CD4-positive, alpha-beta T cell treated with Interleukin-6 at 100 ng/mL for 8 hours (primary cell): ENCODE results near the gene IFITM2.
"Not testable (repeated sequence)": the region's sequence is repeated elsewhere in the genome, so short reads cannot be mapped to it uniquely, and the experiment has no call there.

Experiments used
- DNase-seq: peaks from one replicate; pipeline ENCODE4 v3.0.0-alpha.2; 2020; ENCODE audit warnings: mixed read lengths, low spot score

The IFITM2 gene

DNA sequence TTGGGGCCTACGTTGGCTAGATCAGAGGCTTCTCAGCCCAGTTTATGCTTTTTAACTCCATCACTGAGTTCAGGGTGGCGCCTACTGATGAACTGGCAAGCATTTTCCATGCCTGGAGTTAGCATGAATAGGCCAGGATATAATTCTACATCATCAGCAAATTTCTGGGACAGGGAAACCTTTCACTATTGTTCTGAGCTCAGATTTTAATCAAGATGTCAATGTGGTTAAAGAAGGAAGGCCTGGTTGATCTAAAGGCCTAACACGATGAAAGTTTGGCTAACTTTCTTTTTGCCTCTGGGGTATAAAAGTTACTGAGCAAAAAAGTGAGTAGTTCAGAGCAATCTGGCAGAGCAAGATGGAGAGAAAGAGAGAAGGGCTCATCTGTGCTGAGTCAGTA lies 34.7 kb downstream of the IFITM2 start:
- DNase-seq = no peak

DNA sequence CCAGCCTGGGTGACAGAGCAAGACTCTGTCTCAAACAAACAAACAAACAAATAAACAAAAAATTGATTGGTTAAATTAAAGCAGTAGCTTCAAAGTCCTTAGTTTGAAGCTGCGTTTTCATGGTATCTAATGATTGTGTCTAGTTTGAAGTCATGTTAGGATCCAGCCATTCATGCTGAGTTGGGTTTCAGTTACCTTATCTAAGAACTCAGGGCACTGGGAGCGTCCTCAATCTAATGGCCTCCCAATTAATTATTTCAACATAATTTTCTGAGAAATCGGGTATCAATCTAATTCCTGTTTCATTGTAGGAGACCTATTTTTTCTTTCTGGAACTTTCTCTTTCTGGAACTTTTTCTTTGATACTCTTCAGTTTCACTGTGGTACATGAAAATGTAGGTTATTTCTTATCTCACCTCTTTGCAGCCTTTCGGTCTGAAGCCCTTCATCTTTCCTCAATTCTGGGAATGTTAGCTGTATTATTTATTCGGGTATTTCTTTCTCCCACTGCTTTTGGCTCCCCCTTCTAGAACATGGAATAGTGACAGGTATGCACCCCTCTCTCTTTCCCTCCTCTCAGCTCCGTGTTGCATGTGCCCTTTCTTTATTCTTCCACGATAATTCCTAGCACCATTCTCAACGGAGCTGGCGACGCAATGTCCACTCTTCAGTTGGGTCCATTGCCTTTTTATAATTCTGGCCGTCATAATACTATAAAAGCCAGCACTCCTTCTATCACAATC lies 37.4 kb downstream of the IFITM2 start:
- DNase-seq = no peak

- DNase-seq = no peak
Observed at GRCh38 chr11:346529-346928, 38.9 kb downstream of the IFITM2 start.

DNA sequence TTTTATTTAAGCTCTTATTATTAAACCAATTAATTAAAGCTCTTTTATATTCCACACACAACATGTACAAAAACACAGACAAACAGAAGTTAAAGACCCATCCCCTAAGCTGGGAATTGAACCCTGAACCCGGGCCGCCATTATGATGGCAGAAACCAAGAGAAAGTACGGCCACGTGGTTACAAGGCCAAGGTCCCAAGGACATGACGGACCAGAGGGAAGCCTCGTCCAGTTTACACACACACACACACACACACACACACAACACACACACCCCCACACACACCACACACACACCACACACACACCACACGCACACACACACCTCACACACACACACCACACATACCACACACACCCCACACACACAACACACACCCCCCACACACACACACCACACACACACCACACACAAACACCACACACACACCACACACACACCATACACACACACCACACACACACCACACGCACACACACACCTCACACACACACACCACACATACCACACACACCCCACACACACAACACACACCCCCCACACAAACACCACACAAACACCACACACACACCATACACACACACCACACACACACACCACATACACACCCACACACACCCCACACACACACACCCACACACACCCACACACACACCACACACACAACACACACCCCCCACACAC lies 41.8 kb downstream of the IFITM2 start:
- not testable (repeated sequence) for DNase-seq

GRCh38 chr11:350033-350722 lies 42.6 kb downstream of the IFITM2 start:
- not testable (repeated sequence) for DNase-seq

DNA sequence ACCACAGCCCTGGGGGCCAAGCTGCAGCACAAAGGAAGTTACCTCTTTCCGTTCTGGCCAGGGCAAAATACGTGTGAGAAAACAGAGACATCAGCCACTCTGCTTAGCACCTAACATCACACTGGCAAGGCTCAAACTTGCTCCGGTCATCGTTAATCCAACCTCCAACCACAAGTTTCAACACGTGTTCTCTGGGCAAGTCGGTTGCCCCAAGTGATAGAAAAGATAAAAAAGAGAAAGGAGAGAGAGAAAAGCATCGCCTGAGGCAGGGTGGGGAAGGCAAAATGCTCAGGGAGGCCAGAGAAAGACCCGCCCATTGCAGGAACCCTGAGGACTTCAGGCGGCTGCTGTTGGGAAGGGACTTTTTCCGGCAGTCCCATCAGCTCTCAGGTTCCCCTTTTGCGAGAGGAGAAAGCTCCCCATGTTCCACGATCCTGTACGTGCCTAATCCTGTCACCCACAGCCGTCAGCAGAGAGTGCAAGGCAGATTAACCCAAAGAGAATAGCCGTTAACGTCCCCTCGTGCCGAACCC lies 43.2 kb downstream of the IFITM2 start:
- DNase-seq = no peak

DNA sequence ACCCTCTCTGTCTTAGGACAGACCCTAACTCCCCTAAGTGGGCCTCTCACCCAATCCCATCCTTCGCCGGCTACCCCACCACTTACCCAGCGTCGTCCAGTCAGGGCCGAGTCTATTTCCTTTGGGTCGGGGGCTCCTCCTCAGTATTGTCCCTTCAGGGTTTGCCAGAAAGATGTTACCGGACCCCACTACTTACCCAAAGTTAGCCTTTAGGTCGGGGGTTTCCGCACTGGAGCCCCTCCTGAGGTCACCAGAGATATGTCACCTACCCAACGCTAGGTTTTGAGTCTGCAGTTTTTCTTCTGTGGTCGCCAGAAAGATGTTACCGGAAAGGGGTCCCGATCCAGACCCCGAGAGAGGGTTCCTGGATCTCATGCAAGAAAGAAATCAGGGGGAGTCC lies 43.8 kb downstream of the IFITM2 start:
- no peak for DNase-seq

DNA sequence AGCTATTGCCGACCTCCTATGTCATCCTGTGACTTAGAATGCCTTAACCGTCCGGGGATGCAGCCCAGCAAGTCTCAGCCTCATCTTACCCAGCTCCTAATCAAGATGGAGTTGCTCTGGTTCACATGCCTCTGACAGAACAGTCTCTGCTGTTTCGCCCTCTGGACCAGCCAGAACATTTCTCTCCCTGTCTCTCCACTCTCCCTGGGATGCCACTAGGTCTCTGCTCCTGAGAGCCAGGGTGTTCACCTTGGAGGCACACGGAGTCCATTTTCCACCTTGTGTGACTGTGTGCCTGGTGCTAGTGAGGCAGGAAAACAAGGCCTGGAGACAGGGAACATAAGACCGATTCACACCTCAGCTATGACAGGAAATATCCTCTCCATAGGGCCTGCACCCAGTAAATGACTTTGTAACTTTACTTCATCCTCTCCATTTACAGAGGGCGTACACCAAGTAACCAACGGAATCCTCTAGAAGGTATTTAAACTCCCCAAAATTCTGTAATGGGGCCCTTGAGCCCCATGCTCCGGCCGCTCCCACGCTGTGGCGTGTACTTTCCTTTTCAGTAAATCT lies 44.9 kb downstream of the IFITM2 start:
- no peak for DNase-seq

- no peak for DNase-seq
Observed at GRCh38 chr11:353179-353873, 45.7 kb downstream of the IFITM2 start.

- DNase-seq = peak; percentile 89
Observed at GRCh38 chr11:355581-356458, 48.2 kb downstream of the IFITM2 start.

DNA sequence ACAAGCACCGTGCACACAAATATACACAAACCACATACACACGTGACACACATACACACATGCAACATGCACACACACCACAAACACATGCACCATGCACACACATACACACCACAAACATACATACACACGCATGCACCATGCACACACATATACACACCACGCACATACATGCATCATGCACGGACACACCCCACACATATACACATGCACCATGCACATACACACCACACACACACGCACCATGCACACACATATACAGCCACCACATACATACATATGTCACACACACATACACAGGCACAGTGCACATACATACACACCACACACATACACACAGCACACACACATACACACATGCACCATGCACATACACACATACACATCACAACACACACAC lies 49.0 kb downstream of the IFITM2 start:
- no peak for DNase-seq

DNA sequence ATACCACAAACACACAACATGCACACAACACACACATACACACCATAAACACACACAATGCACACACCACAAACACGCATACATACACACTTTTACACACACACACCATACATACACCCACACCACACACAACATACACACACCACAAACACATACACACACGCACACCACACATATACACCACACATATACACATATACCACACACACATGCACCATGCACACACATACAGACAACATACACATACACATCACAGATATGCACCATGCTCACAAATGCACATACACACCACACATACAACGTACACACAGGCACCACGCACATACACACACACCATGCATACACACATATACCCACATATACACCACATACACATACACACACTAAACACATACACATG lies 50.0 kb downstream of the IFITM2 start:
- DNase-seq = no peak

GRCh38 chr11:358129-358800 lies 50.6 kb downstream of the IFITM2 start:
- DNase-seq = no peak
